Articular chondrocyte of knee joint (primary cell): ENCODE data around the gene NNAT. TPM values are rescaled to one million over a fixed set of nuclear protein-coding genes. Genes with fewer than 3 reads are reported as not detected.

Experiments used
- total RNA-seq: library from RNA; depleted of rRNA; stranded (reverse); fragments of >200 nt; gene quantifications from 2 replicates; pipeline ENCODE4 v1.2.3, GENCODE V29; 2012

Gene NNAT
- 0.13 and 0.32 TPM in 2 replicates for total RNA-seq

DNA sequence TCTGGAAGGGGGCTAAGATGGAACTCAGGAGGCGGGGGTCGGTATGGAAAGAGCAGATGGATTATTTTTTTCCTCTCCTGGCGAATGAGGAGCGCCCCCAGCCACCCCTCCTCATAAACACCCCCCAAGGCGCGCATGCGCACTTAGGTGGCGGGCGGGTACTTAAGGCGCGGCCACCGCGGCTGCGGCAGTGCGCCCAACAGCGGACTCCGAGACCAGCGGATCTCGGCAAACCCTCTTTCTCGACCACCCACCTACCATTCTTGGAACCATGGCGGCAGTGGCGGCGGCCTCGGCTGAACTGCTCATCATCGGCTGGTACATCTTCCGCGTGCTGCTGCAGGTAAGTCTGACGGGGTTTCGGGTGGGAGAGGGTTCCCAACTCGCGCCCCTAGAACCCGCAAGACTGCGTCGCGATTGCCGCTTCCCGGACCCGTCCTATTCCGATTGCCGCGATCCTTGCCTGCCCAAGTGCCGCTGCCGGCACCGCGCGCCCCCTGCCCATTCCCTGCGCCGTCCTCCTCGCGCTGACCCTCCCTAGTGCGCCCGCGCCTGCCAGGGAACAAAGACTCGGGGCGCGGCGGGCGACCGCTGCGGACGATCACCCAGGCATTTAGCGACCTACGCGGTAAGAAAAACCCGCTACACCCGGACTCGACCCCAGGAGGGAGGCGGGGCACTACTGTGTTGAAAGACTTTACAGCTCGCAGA, at the start of gene NNAT:
Gene NNAT, plus strand, starts transcription at position 190 of the 711 bp plus-strand sequence. Its CDS starts 82 bp downstream, at position 272.

GRCh38 chr20:37527638-37528445, 6.8 kb downstream of the NNAT start, which contains the start of gene BLCAP:
Gene BLCAP (minus strand): TSS chr20:37527876. CDS start chr20:37519174, 8,702 bp downstream.

Other genes with a start within 250 kb of the NNAT start
- 19.0 and 21.6 TPM in 2 replicates for gene MANBAL, start 231.6 kb upstream of the NNAT start, total RNA-seq
- 24.6 and 25.0 TPM in 2 replicates for gene SRC, start 175.1 kb upstream of the NNAT start, total RNA-seq
- 30.2 and 33.7 TPM in 2 replicates for gene BLCAP, start 6.6 kb downstream of the NNAT start, total RNA-seq
- gene CTNNBL1, start 172.8 kb downstream of the NNAT start, total RNA-seq, result 21.6 and 24.0 TPM in 2 replicates